Vagina (tissue), 2 donors: Measurements from ENCODE around the gene AGPAT4.

ENCODE experiments used
- POLR2AphosphoS5 ChIP-seq, 2 donors: sonication (generic); formaldehyde crosslinking; IDR thresholded peaks; one replicate each; pipeline ENCODE4 v1.9.0; 2017; ENCODE audit warnings: antibody characterized with exemption in 2 of 2, mild to moderate bottlenecking in 2 of 2, low read depth in 1 of 2; ENCODE audit not compliant: insufficient read depth in 1 of 2
- TF ChIP-seq, protein P1 (sequence below), 3 experiments: fragments of 450-650 bp in 2 of 3; fragments of 200-600 bp in 1 of 3; sonication (generic) in 1 of 3; IDR thresholded peaks; one replicate each; pipeline ENCODE4 v1.5.1; 2017 to 2019; ENCODE audit warnings: antibody characterized with exemption in 3 of 3, mild to moderate bottlenecking in 2 of 3, moderate library complexity in 2 of 3

DNA sequence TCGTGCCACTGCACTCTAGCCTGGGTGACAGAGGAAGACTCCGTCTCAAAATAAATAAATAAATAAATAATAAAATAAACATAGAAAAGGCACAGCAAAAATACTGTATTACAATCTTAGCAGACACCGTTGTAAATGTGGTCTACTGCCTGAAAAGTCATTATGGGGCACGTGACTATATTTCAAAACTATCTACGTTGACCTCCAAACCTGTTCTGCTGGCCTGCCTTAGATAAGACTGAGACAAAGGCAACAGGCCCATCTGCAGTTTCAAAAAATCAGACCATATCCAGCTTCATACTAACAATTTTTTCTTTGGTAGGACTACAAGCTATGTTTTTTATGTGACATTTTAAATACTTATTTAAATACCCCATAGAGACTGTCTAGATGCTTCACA is 59.1 kb downstream of the AGPAT4 start:
- TF ChIP-seq, protein P1, sequence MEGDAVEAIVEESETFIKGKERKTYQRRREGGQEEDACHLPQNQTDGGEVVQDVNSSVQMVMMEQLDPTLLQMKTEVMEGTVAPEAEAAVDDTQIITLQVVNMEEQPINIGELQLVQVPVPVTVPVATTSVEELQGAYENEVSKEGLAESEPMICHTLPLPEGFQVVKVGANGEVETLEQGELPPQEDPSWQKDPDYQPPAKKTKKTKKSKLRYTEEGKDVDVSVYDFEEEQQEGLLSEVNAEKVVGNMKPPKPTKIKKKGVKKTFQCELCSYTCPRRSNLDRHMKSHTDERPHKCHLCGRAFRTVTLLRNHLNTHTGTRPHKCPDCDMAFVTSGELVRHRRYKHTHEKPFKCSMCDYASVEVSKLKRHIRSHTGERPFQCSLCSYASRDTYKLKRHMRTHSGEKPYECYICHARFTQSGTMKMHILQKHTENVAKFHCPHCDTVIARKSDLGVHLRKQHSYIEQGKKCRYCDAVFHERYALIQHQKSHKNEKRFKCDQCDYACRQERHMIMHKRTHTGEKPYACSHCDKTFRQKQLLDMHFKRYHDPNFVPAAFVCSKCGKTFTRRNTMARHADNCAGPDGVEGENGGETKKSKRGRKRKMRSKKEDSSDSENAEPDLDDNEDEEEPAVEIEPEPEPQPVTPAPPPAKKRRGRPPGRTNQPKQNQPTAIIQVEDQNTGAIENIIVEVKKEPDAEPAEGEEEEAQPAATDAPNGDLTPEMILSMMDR (IDR thresholded peaks at IDR 0.05) = no peak
- no peak for TF ChIP-seq POLR2AphosphoS5 (IDR thresholded peaks at IDR 0.05; ENCODE audit: insufficient read depth in 1 of 2, low read depth in 1 of 2)
